Upper lobe of left lung (tissue), 4 donors: ENCODE measurements around the gene SLC6A19.

Experiments used
- CTCF ChIP-seq, 6 experiments: fragments of 450-650 bp in 4 of 6; fragments of 200-600 bp in 2 of 6; sonication (generic) in 2 of 6; IDR thresholded peaks; one replicate each; pipeline ENCODE4 v1.5.1; 2016 to 2019; ENCODE audit warnings: antibody characterized with exemption in 6 of 6
- POLR2AphosphoS5 ChIP-seq, 2 donors: sonication (generic); formaldehyde crosslinking; IDR thresholded peaks; one replicate each; pipeline ENCODE4 v1.5.1; 2017; ENCODE audit warnings: antibody characterized with exemption in 2 of 2

GRCh38 chr5:1246711-1247431 is 45.5 kb downstream of the SLC6A19 start:
- TF ChIP-seq CTCF (IDR thresholded peaks at IDR 0.05) (no peak), POLR2AphosphoS5 (IDR thresholded peaks at IDR 0.05) (no peak)
